ENCODE measurements around the gene ARAP3. TPM values are rescaled to one million over a fixed set of nuclear protein-coding genes. Genes with fewer than 3 reads are reported as not detected.

Gene ARAP3
- total RNA-seq, 1 experiment from 2014 or later: 27.6 TPM

- H3K56ac ChIP-seq (ENCODE audit: insufficient read length, low read depth, low read length): no peak overlapping the region
- H3K27ac ChIP-seq (ENCODE audit: insufficient read length, low read depth, low read length): no peak overlapping the region
- no peak overlapping the region for H2BK5ac ChIP-seq (ENCODE audit: insufficient read length, low read length)
- H3T11ph ChIP-seq (ENCODE audit: low read length): no peak overlapping the region
- H4K5ac ChIP-seq (ENCODE audit: insufficient read length, low read depth, low read length): no peak overlapping the region
- peaks cover 0 to 7% (median 6%) of the 10 kb centered on the region in 3 experiments; a peak in 3 of 7 replicates for H3K36me3 Mint-ChIP-seq (ENCODE audit: insufficient read depth in 1 of 3, low read depth in 3 of 3)
- H3K27me3 Mint-ChIP-seq (ENCODE audit: low read depth): no peaks in the 10 kb centered on the region
- no peak overlapping the region for H2BK12ac ChIP-seq (ENCODE audit: insufficient read length, low read depth, low read length)
- H3K27me3 ChIP-seq (ENCODE audit: insufficient read depth, low read length): no peaks in the 10 kb centered on the region
- no peak overlapping the region for H2BK20ac ChIP-seq (ENCODE audit: low read depth, low read length, poor library complexity, severe bottlenecking)
- H3K4ac ChIP-seq (ENCODE audit: low read depth, low read length): no peak overlapping the region
- H3K9ac ChIP-seq (ENCODE audit: extremely low read depth, insufficient read length, low read length): no peak overlapping the region
- H3K4me1 Mint-ChIP-seq: peaks cover 6 to 11% of the 10 kb centered on the region in 2 experiments
- no peak overlapping the region for H2BK15ac ChIP-seq (ENCODE audit: low read depth, low read length)
- H2AK5ac ChIP-seq (ENCODE audit: insufficient read length, low read length): no peak overlapping the region
- no peak overlapping the region for H2BK120ac ChIP-seq (ENCODE audit: low read depth, low read length, poor library complexity, severe bottlenecking)
- no peak overlapping the region for H3K4me3 Mint-ChIP-seq
- H3K9me3 ChIP-seq (ENCODE audit: control insufficient read depth, low read depth, low read length): no peaks in the 10 kb centered on the region
- H3K9me3 Mint-ChIP-seq: no peaks in the 10 kb centered on the region
- no peak overlapping the region for H3K18ac ChIP-seq (ENCODE audit: insufficient read length, low read depth, low read length)
- TF ChIP-seq CTCF (conservative IDR thresholded peaks at IDR 0.05): no peak
- no peak overlapping the region for H2AFZ ChIP-seq (ENCODE audit: low read length)
- H3K14ac ChIP-seq (ENCODE audit: insufficient read depth, low read length): no peak overlapping the region
- no CpG with 5 or more reads among the region's 6 CpGs for WGBS (ENCODE audit: extremely low coverage, insufficient read length, low lambda C conversion rate)
- H3K4me2 ChIP-seq (ENCODE audit: insufficient read depth, insufficient read length, low read length): no peak overlapping the region
- peaks cover 2% of the 10 kb centered on the region; the same call in 1 of the 2 replicates for H3K4me1 ChIP-seq (ENCODE audit: insufficient read depth, low read length)
- H3K23me2 ChIP-seq (ENCODE audit: insufficient read length, low read depth, low read length, poor library complexity, severe bottlenecking): no peaks in the 10 kb centered on the region
- peaks cover 15% of the 10 kb centered on the region; the same call in 1 of the 2 replicates for H3K79me2 ChIP-seq (ENCODE audit: insufficient read depth, low read length)
- H4K20me1 ChIP-seq (ENCODE audit: control insufficient read depth, insufficient read depth, insufficient read length): no peaks in the 10 kb centered on the region
- H3K23ac ChIP-seq (ENCODE audit: insufficient read length, low read depth, low read length): no peak overlapping the region
- no peak for DNase-seq
- H4K91ac ChIP-seq (ENCODE audit: insufficient read length, low read depth, low read length): no peak overlapping the region
- H4K8ac ChIP-seq (replicated peaks; ENCODE audit: insufficient read length, low read depth, low read length): no peak overlapping the region
- peak overlapping the region in 2 of 3 experiments; percentile 3 to 89; a peak in 3 of 7 replicates for H3K27ac Mint-ChIP-seq
- no peaks in the 10 kb centered on the region for H3K79me1 ChIP-seq (ENCODE audit: insufficient read depth, low read depth, low read length, poor library complexity, severe bottlenecking)
Measured at GRCh38 chr5:141605523-141606277, 76.3 kb downstream of the ARAP3 start.

Measured in H9 (cell line).